HG03159 (cell line): Measurements from ENCODE around the gene ERH.

Experiments
- ATAC-seq: cut with Tn5 transposase; IDR thresholded peaks from one replicate; pipeline ENCODE4 v1.9.1; 2021; ENCODE audit warnings: mild to moderate bottlenecking, moderate library complexity; ENCODE audit not compliant: unreplicated experiment

The ERH gene

DNA sequence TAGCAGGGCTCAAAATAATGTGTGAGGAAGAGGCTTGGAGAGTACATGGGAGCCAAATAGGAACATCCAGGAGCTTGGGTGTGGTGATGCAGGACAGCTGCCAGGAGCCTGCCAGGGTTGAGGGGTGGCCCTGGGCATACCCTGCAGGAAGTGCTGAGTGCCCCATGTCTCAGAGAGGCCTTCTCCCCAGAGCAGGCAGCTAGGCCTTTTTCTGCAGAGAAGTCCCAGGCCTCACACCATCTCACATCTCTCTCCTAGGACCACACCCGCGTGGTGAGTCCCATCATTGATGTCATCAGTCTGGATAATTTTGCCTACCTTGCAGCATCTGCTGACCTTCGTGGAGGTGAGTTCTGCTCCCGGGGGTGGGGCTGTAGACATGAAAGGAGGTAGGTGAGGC lies 66.9 kb downstream of the ERH start:
- ATAC-seq, result no peak
